NOMO-1 treated with DMSO at 0.1 percent for 48 hours (cell line): ENCODE measurements around the gene KRTAP2-4.
"Not testable (repeated sequence)": the region's sequence is repeated elsewhere in the genome, so short reads cannot be mapped to it uniquely, and the experiment has no call there.

ENCODE experiments used
- DNase-seq: peaks from one replicate; lab custom pipeline; 2025; ENCODE audit not compliant: unreplicated experiment; lab: John Stamatoyannopoulos, UW

KRTAP2-4 gene

GRCh38 chr17:41040783-41041571, 24.7 kb downstream of the KRTAP2-4 start, which contains the start of gene KRTAP1-1:
Gene KRTAP1-1, minus strand, starts transcription at chr17:41041450. Its CDS starts 53 bp downstream, at chr17:41041397.
- DNase-seq = not testable (repeated sequence)

GRCh38 chr17:41037853-41038350, 27.8 kb downstream of the KRTAP2-4 start:
- DNase-seq = no peak

- DNase-seq = not testable (repeated sequence)
Measured at GRCh38 chr17:41034346-41034935, 31.2 kb downstream of the KRTAP2-4 start, which contains the start of gene KRTAP1-3. Gene KRTAP1-3, minus strand, starts transcription at chr17:41034874. Its CDS starts 53 bp downstream, at chr17:41034821.

- no peak for DNase-seq
Measured at GRCh38 chr17:41029633-41030245, 35.9 kb downstream of the KRTAP2-4 start, which contains the start of gene KRTAP1-4. Gene KRTAP1-4, minus strand, starts transcription at chr17:41030195. Its CDS starts 117 bp downstream, at chr17:41030078.

DNA sequence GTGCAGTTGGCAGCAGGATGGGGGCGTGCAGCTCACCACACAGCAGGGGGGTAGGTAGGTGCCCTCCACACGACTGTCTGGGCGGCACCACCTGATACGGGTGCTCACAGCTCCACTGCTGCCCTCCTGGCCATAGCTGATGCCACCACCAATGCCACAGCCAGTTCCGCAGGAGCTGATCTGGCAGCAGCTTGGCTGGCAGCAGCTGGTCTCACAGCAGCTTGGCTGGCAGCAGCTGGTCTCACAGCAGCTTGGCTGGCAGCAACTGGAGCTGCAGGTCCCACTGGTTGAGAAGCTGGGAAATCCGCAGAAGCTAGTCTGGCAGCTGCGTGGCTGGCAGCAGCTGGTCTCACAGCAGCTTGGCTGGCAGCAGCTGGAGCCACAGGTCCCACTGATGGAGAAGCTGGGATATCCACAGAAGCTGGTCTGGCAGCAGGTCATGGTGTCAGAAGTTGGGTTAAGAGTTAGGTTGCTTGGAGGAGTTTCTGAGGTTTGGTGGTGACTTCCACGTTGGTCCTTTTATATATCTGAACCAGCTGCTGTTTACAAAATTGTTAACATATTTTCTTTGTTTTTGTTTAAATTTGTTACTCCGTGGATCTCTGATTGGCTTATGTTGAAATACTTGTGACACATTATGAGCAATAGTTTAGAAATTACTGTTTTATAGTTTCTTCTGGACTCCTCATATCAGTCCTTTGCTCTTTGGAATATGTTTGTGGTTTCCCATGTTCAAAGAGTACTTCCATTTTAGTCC, 38.8 kb downstream of the KRTAP2-4 start, which contains the start of gene KRTAP1-5:
KRTAP1-5 (minus strand) TSS at position 494 of the 757 bp plus-strand sequence; CDS start at position 441, 53 bp downstream.
- no peak for DNase-seq

- no peak for DNase-seq
Measured at GRCh38 chr17:41024697-41025096, 41.0 kb downstream of the KRTAP2-4 start.

DNA sequence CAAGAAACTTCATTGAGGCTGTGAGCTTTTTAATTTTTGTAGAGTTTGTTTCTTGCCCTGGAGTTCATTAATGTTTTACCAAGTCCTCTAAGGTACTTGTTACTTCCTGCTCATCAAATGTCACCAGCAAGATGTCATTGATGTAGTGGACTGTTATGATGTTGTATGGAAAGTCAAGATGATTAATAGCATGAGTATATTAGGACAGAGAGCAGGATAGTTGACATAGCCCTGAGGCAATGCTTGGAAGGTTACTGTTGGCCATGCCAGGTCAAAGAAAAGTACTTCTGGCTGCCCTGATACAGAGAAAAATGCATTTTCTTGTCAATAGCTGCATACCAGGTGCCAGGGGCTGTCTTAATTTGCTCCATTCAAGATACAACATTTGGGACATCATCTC, 45.3 kb downstream of the KRTAP2-4 start:
- no peak for DNase-seq

- no peak for DNase-seq
Measured at GRCh38 chr17:41019415-41019814, 46.3 kb downstream of the KRTAP2-4 start.

- DNase-seq = no peak
Measured at GRCh38 chr17:41018541-41018940, 47.1 kb downstream of the KRTAP2-4 start.

DNA sequence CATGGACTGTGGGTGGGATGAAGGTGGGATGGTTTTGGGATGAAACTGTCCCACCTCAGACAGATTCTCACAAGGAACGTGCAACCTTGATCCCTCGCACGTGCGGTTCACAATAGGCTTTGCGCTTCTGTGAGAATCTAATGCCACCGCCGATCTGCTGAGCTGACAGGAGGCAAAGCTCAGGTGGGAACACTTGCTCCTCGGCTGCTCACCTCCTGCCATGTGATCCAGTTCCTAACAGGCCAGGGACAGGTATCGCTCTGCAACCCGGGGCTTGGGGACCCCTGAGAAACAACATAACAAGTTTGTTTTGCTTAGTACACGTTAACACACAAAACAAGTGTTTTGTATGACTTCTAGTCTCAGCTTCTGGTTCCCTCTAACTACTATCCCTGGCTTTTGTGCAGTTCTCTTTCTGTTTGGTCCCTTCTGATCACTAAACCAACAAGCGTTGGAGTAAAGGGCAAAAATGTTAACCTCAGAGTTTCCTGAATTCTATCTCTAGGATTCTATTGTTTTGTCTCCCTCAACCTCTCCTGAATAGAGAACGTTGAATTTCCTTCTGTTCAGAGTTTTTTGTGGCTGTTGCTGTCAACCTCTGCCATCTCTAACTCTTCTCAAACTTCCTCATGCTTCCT, 49.0 kb downstream of the KRTAP2-4 start:
- DNase-seq = no peak

DNA sequence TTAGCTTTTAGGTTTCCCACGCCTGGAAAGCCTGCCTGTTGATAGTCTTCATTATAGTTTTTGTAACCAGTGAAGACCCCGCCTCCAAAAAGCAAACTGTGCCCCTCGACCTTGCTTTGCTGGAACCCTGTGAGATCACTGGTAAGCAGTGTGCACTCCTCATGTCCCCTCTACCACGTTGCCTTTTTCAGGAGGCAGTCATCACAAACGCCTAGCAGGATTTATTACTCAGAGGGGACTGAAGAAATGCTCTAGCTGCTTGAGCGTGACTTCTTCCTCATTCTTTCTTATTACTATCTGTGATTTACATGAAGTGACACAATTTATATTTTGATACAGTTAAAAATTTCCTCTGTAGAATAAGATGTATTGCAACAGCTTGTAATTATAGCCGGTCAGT, 50.2 kb downstream of the KRTAP2-4 start:
- DNase-seq = no peak
